Common myeloid progenitor, CD34-positive (primary cell): ENCODE measurements around the gene PKHD1.

ENCODE experiments used
- CTCF ChIA-PET: fragments of 350-600 bp; sonication (Branson Sonifier 250); formaldehyde crosslinking; loops from one replicate; lab custom pipeline; 2021; ENCODE audit warnings: antibody characterized with exemption; lab: Charles Lee
- POLR2A ChIA-PET: fragments of 350-600 bp; sonication (Branson Sonifier 250); formaldehyde crosslinking; loops from one replicate; lab custom pipeline; 2021; ENCODE audit warnings: antibody characterized with exemption; lab: Charles Lee
- DNase-seq, 3 donors: peaks; one replicate each; pipeline versions ENCODE4 v3.0.0 to v3.0.0-alpha.2; 2013
- H3K27ac ChIP-seq, 2 experiments: 1 replicate in 1 of 2; 2 replicates in 1 of 2; pipeline ENCODE4 v1.7.0; 2013; ENCODE audit warnings: inconsistent platforms in 2 of 2, low read length in 2 of 2, mild to moderate bottlenecking in 2 of 2, low read depth in 1 of 2, moderate library complexity in 1 of 2; ENCODE audit not compliant: severe bottlenecking in 2 of 2, insufficient read depth in 1 of 2, poor library complexity in 1 of 2
- H3K27me3 ChIP-seq, 5 experiments: replicated peaks in 2 of 5; 1 replicate in 3 of 5; 2 replicates in 2 of 5; pipeline versions ENCODE4 v1.6.1 to v1.7.0; 2013; ENCODE audit warnings: low read length in 4 of 5, mild to moderate bottlenecking in 2 of 5, moderate library complexity in 2 of 5, inconsistent platforms in 1 of 5; ENCODE audit not compliant: insufficient read depth in 5 of 5, control insufficient read depth in 4 of 5
- H3K36me3 ChIP-seq, 4 experiments: 1 replicate in 2 of 4; 2 replicates in 2 of 4; pipeline versions ENCODE4 v1.6.1 to v1.7.0; 2013; ENCODE audit warnings: low read length in 3 of 4, control low read depth in 1 of 4, mild to moderate bottlenecking in 1 of 4; ENCODE audit not compliant: control insufficient read depth in 4 of 4, insufficient read depth in 4 of 4
- H3K4me1 ChIP-seq, 4 experiments: 1 replicate in 3 of 4; 2 replicates in 1 of 4; pipeline versions ENCODE4 v1.6.1 to v1.7.1; 2013; ENCODE audit warnings: low read length in 3 of 4, mild to moderate bottlenecking in 3 of 4, control low read depth in 1 of 4, inconsistent platforms in 1 of 4, moderate library complexity in 1 of 4; ENCODE audit not compliant: control insufficient read depth in 4 of 4, insufficient read depth in 4 of 4; ENCODE audit errors: control extremely low read depth in 1 of 4
- H3K4me3 ChIP-seq, 7 experiments: 1 replicate in 4 of 7; 2 replicates in 3 of 7; pipeline versions ENCODE4 v1.5.1 to v1.7.0; 2013; ENCODE audit warnings: mild to moderate bottlenecking in 7 of 7, low read length in 6 of 7, moderate library complexity in 6 of 7, inconsistent platforms in 2 of 7, low read depth in 2 of 7, control low read depth in 1 of 7; ENCODE audit not compliant: insufficient read depth in 4 of 7, control insufficient read depth in 1 of 7; ENCODE audit errors: extremely low read depth in 1 of 7
- H3K9me3 ChIP-seq, 5 experiments: 1 replicate in 4 of 5; 2 replicates in 1 of 5; pipeline versions ENCODE4 v1.6.1 to v1.7.1; 2013; ENCODE audit warnings: low read length in 4 of 5, mild to moderate bottlenecking in 2 of 5, inconsistent platforms in 1 of 5, low read depth in 1 of 5, moderate library complexity in 1 of 5; ENCODE audit not compliant: control insufficient read depth in 4 of 5, insufficient read depth in 2 of 5; ENCODE audit errors: control extremely low read depth in 1 of 5
- WGBS: methylation state at CpG from one replicate; pipeline ENCODE4 v1.1.5; 2013; ENCODE audit not compliant: insufficient coverage; 5-methylcytosine and 5-hydroxymethylcytosine counted together

PKHD1 gene

GRCh38 chr6:51725155-51725554, 362.3 kb downstream of the PKHD1 start:
- POLR2A ChIA-PET, result no interaction called here

GRCh38 chr6:51720327-51720726, 367.1 kb downstream of the PKHD1 start:
- Histone ChIP-seq H3K4me3 (no peak overlapping the region), H3K27ac (no peak overlapping the region), H3K4me1 (no peaks in the 10 kb centered on the region), H3K36me3 (no peaks in the 10 kb centered on the region), H3K9me3 (no peaks in the 10 kb centered on the region), H3K27me3 (peaks cover 0 to 5% (median 0%) of the 10 kb centered on the region in 5 experiments)
- WGBS, result 100% methylated on average over 1 of the region's 3 CpGs
- ChIA-PET POLR2A (no interaction called here), CTCF (no interaction called here)
- DNase-seq, result no peak

More at GRCh38 chr6:51725155-51725554, 362.3 kb downstream of the PKHD1 start:
- no peak for DNase-seq
- no peak overlapping the region for H3K27ac ChIP-seq
- 100% methylated on average over 1 of the region's 2 CpGs for WGBS
- no peaks in the 10 kb centered on the region for H3K4me1 ChIP-seq
- peaks cover 0 to 5% (median 0%) of the 10 kb centered on the region in 5 experiments for H3K27me3 ChIP-seq
- no peaks in the 10 kb centered on the region for H3K9me3 ChIP-seq
- CTCF ChIA-PET, result no interaction called here
- no peak overlapping the region for H3K4me3 ChIP-seq
- no peaks in the 10 kb centered on the region for H3K36me3 ChIP-seq

- WGBS, result no CpG with 5 or more reads among the region's 1 CpG
- no peak overlapping the region for H3K4me3 ChIP-seq
- no peaks in the 10 kb centered on the region for H3K36me3 ChIP-seq
- POLR2A ChIA-PET, result no interaction called here
- H3K4me1 ChIP-seq, result no peaks in the 10 kb centered on the region
- no peak overlapping the region for H3K27ac ChIP-seq
- no peaks in the 10 kb centered on the region for H3K9me3 ChIP-seq
- peaks cover 0 to 5% (median 0%) of the 10 kb centered on the region in 5 experiments for H3K27me3 ChIP-seq
- CTCF ChIA-PET, result no interaction called here
- DNase-seq, result no peak
These were observed 368.1 kb downstream of the PKHD1 start for GRCh38 chr6:51719297-51719696.

- POLR2A ChIA-PET, result no interaction called here
- H3K4me1 ChIP-seq, result no peaks in the 10 kb centered on the region
These were observed 368.9 kb downstream of the PKHD1 start for GRCh38 chr6:51718533-51718932.

GRCh38 chr6:51717477-51717876, 369.9 kb downstream of the PKHD1 start:
- CTCF ChIA-PET, result no interaction called here

More at GRCh38 chr6:51718533-51718932, 368.9 kb downstream of the PKHD1 start:
- no peak overlapping the region for H3K4me3 ChIP-seq
- no peak overlapping the region for H3K27ac ChIP-seq
- peaks cover 0 to 5% (median 0%) of the 10 kb centered on the region in 5 experiments for H3K27me3 ChIP-seq
- no peaks in the 10 kb centered on the region for H3K9me3 ChIP-seq
- CTCF ChIA-PET, result no interaction called here
- WGBS, result no CpG with 5 or more reads among the region's 1 CpG
- no peak for DNase-seq
- H3K36me3 ChIP-seq, result no peaks in the 10 kb centered on the region

GRCh38 chr6:51711876-51712275, 375.5 kb downstream of the PKHD1 start:
- Histone ChIP-seq H3K4me3 (no peak overlapping the region), H3K4me1 (no peaks in the 10 kb centered on the region), H3K27me3 (no peaks in the 10 kb centered on the region), H3K36me3 (no peaks in the 10 kb centered on the region), H3K9me3 (no peaks in the 10 kb centered on the region), H3K27ac (no peak overlapping the region)
- no peak for DNase-seq
- WGBS, result 94% methylated on average over 2 of the region's 3 CpGs
- ChIA-PET POLR2A (no interaction called here), CTCF (no interaction called here)

More at GRCh38 chr6:51717477-51717876, 369.9 kb downstream of the PKHD1 start:
- Histone ChIP-seq H3K4me3 (no peak overlapping the region), H3K36me3 (no peaks in the 10 kb centered on the region), H3K4me1 (no peaks in the 10 kb centered on the region), H3K9me3 (no peaks in the 10 kb centered on the region), H3K27ac (no peak overlapping the region), H3K27me3 (peaks cover 0 to 2% (median 0%) of the 10 kb centered on the region in 5 experiments)
- no peak for DNase-seq
- POLR2A ChIA-PET, result no interaction called here
- WGBS, result no CpG with 5 or more reads among the region's 1 CpG

- CTCF ChIA-PET, result no interaction called here
- H3K4me3 ChIP-seq, result no peak overlapping the region
- H3K27me3 ChIP-seq, result peaks cover 0 to 2% (median 0%) of the 10 kb centered on the region in 5 experiments
- 100% methylated on average over 1 of the region's 2 CpGs for WGBS
- H3K4me1 ChIP-seq, result no peaks in the 10 kb centered on the region
- POLR2A ChIA-PET, result no interaction called here
- H3K27ac ChIP-seq, result no peak overlapping the region
- DNase-seq, result no peak
- H3K36me3 ChIP-seq, result no peaks in the 10 kb centered on the region
- H3K9me3 ChIP-seq, result no peaks in the 10 kb centered on the region
These were observed 381.3 kb downstream of the PKHD1 start for GRCh38 chr6:51706086-51706485.
